HCT116 (cell line): Measurements from ENCODE around the gene SCGN. TPM values are rescaled to one million over a fixed set of nuclear protein-coding genes. Genes with fewer than 3 reads are reported as not detected.

ENCODE experiments used
- ATAC-seq: fragments of 200-7000 bp; cut with Tn5 transposase; 2 replicates; pipeline ENCODE4 v1.9.1; 2020; ENCODE audit warnings: mild to moderate bottlenecking, moderate library complexity
- BruUV-seq: library from RNA; stranded (reverse); fragments of 400-500 nt; replicated peaks from 2 replicates; lab custom pipeline; 2021; lab: Mats Ljungman, UMichigan
- CTCF ChIA-PET: fragments of 300-600 bp; sonication (Branson Sonifier 250); formaldehyde crosslinking; loops from one replicate; lab custom pipeline; 2021; ENCODE audit warnings: antibody characterized with exemption; lab: Charles Lee
- POLR2A ChIA-PET: fragments of 300-600, 350-600 bp; sonication (Branson Sonifier 250); formaldehyde crosslinking; loops from one replicate; lab custom pipeline; 2021; ENCODE audit warnings: antibody characterized with exemption; lab: Charles Lee
- RAD21 ChIA-PET, 2 experiments: fragments of 300-600 bp; sonication (Branson Sonifier 250); formaldehyde crosslinking; loops; one replicate each; lab custom pipeline; 2023; ENCODE audit warnings: low total read pairs in 2 of 2; ENCODE audit not compliant: uncharacterized antibody in 2 of 2, unreplicated experiment in 2 of 2, low non-redundant PET in 1 of 2; lab: Charles Lee
- DNase-seq: peaks from one replicate; pipeline ENCODE4 v3.0.0-alpha.2; 2010; ENCODE audit warnings: low read depth, low spot score
- H2AFZ ChIP-seq: fragments of 200-600 bp; shearing (Covaris generic), sonication (generic); 2 replicates; pipeline ENCODE4 v1.6.1; 2017; ENCODE audit warnings: low read depth, mixed run types, mixed read lengths, antibody characterized with exemption, low read length; ENCODE audit not compliant: poor library complexity, severe bottlenecking
- H3K27ac ChIP-seq: 2 replicates; pipeline ENCODE4 v1.5.1; 2012; ENCODE audit warnings: low read depth, low read length
- H3K27me3 ChIP-seq: fragments of 200-600 bp; sonication (generic); 2 replicates; pipeline ENCODE4 v1.6.1; 2016; ENCODE audit warnings: mixed run types, low read length, mixed read lengths; ENCODE audit not compliant: insufficient read depth
- H3K36me3 ChIP-seq, 2 experiments: fragments of 200-500 bp in 1 of 2; fragments of 200-600 bp in 1 of 2; sonication (Bioruptor generic) in 1 of 2; sonication (generic) in 1 of 2; 2 replicates each; pipeline versions ENCODE4 v1.5.1 to v1.6.1; 2014 to 2016; ENCODE audit warnings: low read length in 2 of 2, inconsistent platforms in 1 of 2, mixed read lengths in 1 of 2, mixed run types in 1 of 2; ENCODE audit not compliant: insufficient read depth in 2 of 2, control insufficient read depth in 1 of 2
- H3K4me1 ChIP-seq, 2 experiments: fragments of 200-600 bp in 1 of 2; sonication (generic) in 1 of 2; 2 replicates each; pipeline versions ENCODE4 v1.5.1 to v1.6.1; 2012 to 2017; ENCODE audit warnings: low read length in 2 of 2, inconsistent platforms in 1 of 2, mild to moderate bottlenecking in 1 of 2, mixed read lengths in 1 of 2, mixed run types in 1 of 2, moderate library complexity in 1 of 2; ENCODE audit not compliant: insufficient read depth in 2 of 2, control insufficient read depth in 1 of 2
- H3K4me2 ChIP-seq: fragments of 200-600 bp; sonication (generic); 2 replicates; pipeline ENCODE4 v1.6.1; 2017; ENCODE audit warnings: mixed run types, low read length, mixed read lengths
- H3K4me3 ChIP-seq, 2 experiments: fragments of 200-600 bp in 1 of 2; sonication (generic) in 1 of 2; replicated peaks in 1 of 2; 2 replicates each; pipeline ENCODE4 v1.5.1; 2011 to 2016; ENCODE audit warnings: low read length in 2 of 2, control low read depth in 1 of 2, low read depth in 1 of 2, mild to moderate bottlenecking in 1 of 2, mixed read lengths in 1 of 2, mixed run types in 1 of 2
- H3K79me2 ChIP-seq: fragments of 200-600 bp; sonication (generic); 2 replicates; pipeline ENCODE4 v1.6.1; 2017; ENCODE audit warnings: mild to moderate bottlenecking, mixed run types, low read length, moderate library complexity, mixed read lengths; ENCODE audit not compliant: insufficient read depth
- H3K9ac ChIP-seq: fragments of 200-600 bp; sonication (generic); 2 replicates; pipeline ENCODE4 v1.6.1; 2016; ENCODE audit warnings: low read length, mixed read lengths
- H3K9me2 ChIP-seq: fragments of 200-600 bp; sonication (generic), shearing (Covaris generic); 2 replicates; pipeline ENCODE4 v1.6.1; 2017; ENCODE audit warnings: mixed run types, mild to moderate bottlenecking, moderate library complexity; ENCODE audit not compliant: insufficient read depth
- H3K9me3 ChIP-seq, 2 experiments: fragments of 200-500 bp in 1 of 2; fragments of 200-600 bp in 1 of 2; sonication (Bioruptor generic) in 1 of 2; sonication (generic) in 1 of 2; 2 replicates each; pipeline ENCODE4 v1.6.1; 2014 to 2017; ENCODE audit warnings: low read length in 2 of 2, mixed read lengths in 2 of 2, inconsistent platforms in 1 of 2, low read depth in 1 of 2, mild to moderate bottlenecking in 1 of 2, mixed run types in 1 of 2, moderate library complexity in 1 of 2; ENCODE audit not compliant: control insufficient read depth in 1 of 2, insufficient read depth in 1 of 2
- H4K20me1 ChIP-seq: fragments of 200-600 bp; sonication (generic), shearing (Covaris generic); 2 replicates; pipeline ENCODE4 v1.6.1; 2017; ENCODE audit warnings: mixed run types, mild to moderate bottlenecking, moderate library complexity; ENCODE audit not compliant: insufficient read depth
- EZH2 ChIP-seq: fragments of 200-600 bp; sonication (generic); IDR thresholded peaks from 2 replicates; pipeline ENCODE4 v1.6.1; 2017; ENCODE audit warnings: antibody characterized with exemption, mixed run types
- EZH2phosphoT487 ChIP-seq: fragments of 200-600 bp; IDR thresholded peaks from 2 replicates; pipeline ENCODE4 v1.6.1; 2018; ENCODE audit warnings: antibody characterized with exemption, borderline replicate concordance
- POLR2A ChIP-seq: IDR thresholded peaks from 2 replicates; pipeline ENCODE4 v1.7.0; 2011; ENCODE audit warnings: borderline replicate concordance; ENCODE audit not compliant: insufficient read depth, insufficient read length; ENCODE audit errors: extremely low read depth
- POLR2AphosphoS5 ChIP-seq: IDR thresholded peaks from 2 replicates; pipeline ENCODE4 v1.6.1; 2011; ENCODE audit warnings: mild to moderate bottlenecking, low read depth, low read length, moderate library complexity
- RAD21 ChIP-seq: IDR thresholded peaks from 2 replicates; pipeline ENCODE4 v1.6.1; 2012; ENCODE audit warnings: low read depth, mild to moderate bottlenecking
- SIN3A ChIP-seq: IDR thresholded peaks from 2 replicates; pipeline ENCODE4 v1.6.1; 2012; ENCODE audit warnings: low read depth
- SP1 ChIP-seq: IDR thresholded peaks from 2 replicates; pipeline ENCODE4 v1.6.1; 2012; ENCODE audit warnings: low read depth
- ZNF274 ChIP-seq: fragments of 200-500 bp; sonication (Bioruptor generic); IDR thresholded peaks from 2 replicates; pipeline ENCODE4 v1.6.1; 2014; ENCODE audit warnings: mild to moderate bottlenecking, low read depth, low read length, inconsistent platforms
- intact Hi-C: fragments of 100-400 bp; cut with micrococcal nuclease; formaldehyde crosslinking; loops from 2 replicates; pipeline ENCODE4 v1.10.0; 2022
- total RNA-seq: library from RNA; stranded (reverse); gene quantifications from one replicate; pipeline ENCODE4 v1.2.1, GENCODE V29; 2021; ENCODE audit not compliant: unreplicated experiment
- TF ChIP-seq, protein P1 (sequence below): IDR thresholded peaks from 2 replicates; pipeline ENCODE4 v1.6.1; 2011; ENCODE audit warnings: mild to moderate bottlenecking, low read length, moderate library complexity; ENCODE audit not compliant: insufficient replicate concordance; ENCODE audit errors: extremely low read depth
- TF ChIP-seq, protein P2 (sequence below): IDR thresholded peaks from 2 replicates; pipeline ENCODE4 v1.6.1; 2012

The SCGN gene
- total RNA-seq, 1 experiment from 2014 or later: not detected

DNA sequence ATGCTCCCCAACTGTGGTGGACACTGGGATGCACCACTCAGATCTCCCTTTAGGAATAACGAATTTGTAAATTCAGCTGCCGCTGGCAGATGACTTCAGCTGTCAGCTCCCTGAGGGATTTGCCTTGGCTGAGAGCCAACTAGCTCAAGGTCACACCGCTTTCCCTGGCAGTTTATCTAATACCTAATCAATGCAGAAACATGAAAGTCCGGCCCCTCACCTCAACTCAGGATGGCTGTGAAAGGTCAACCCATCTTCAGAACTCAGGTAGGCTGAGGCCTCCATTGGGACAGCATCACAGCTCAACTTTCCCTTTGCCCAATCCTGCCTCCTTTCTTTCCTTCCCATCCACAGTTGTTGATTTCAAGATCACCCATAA is 22.8 kb upstream of the SCGN start:
- Histone ChIP-seq H2AFZ (no peak overlapping the region), H3K4me3 (no peak overlapping the region), H3K27ac (no peak overlapping the region), H3K27me3 (peaks cover 18% of the 10 kb centered on the region; the same call in 1 of the 2 replicates), H3K9ac (no peak overlapping the region), H3K9me2 (no peaks in the 10 kb centered on the region), H3K79me2 (no peaks in the 10 kb centered on the region), H4K20me1 (no peaks in the 10 kb centered on the region), H3K36me3 (no peaks in the 10 kb centered on the region), H3K4me1 (no peaks in the 10 kb centered on the region), H3K9me3 (no peaks in the 10 kb centered on the region), H3K4me2 (no peak overlapping the region)
- no TSS peak for BruUV-seq
- intact Hi-C loops: no loop called here
- TF ChIP-seq POLR2AphosphoS5 (no peak), SIN3A (no peak), ZNF274 (no peak), POLR2A (no peak), RAD21 (no peak), EZH2phosphoT487 (no peak), EZH2 (no peak), SP1 (no peak)
- TF ChIP-seq, protein P1, sequence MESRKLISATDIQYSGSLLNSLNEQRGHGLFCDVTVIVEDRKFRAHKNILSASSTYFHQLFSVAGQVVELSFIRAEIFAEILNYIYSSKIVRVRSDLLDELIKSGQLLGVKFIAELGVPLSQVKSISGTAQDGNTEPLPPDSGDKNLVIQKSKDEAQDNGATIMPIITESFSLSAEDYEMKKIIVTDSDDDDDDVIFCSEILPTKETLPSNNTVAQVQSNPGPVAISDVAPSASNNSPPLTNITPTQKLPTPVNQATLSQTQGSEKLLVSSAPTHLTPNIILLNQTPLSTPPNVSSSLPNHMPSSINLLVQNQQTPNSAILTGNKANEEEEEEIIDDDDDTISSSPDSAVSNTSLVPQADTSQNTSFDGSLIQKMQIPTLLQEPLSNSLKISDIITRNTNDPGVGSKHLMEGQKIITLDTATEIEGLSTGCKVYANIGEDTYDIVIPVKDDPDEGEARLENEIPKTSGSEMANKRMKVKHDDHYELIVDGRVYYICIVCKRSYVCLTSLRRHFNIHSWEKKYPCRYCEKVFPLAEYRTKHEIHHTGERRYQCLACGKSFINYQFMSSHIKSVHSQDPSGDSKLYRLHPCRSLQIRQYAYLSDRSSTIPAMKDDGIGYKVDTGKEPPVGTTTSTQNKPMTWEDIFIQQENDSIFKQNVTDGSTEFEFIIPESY: no peak
- TF ChIP-seq, protein P2, sequence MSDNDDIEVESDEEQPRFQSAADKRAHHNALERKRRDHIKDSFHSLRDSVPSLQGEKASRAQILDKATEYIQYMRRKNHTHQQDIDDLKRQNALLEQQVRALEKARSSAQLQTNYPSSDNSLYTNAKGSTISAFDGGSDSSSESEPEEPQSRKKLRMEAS: no peak
- CTCF ChIA-PET: no interaction called here
- no peak for ATAC-seq
- DNase-seq: no peak
- RAD21 ChIA-PET: no interaction called here
- POLR2A ChIA-PET: no interaction called here
